Keratinocyte (primary cell): ENCODE data around the gene RNLS. TPM values are rescaled to one million over a fixed set of nuclear protein-coding genes. Genes with fewer than 3 reads are reported as not detected.

Experiments
- DNase-seq: peaks from one replicate; pipeline ENCODE4 v3.0.0-alpha.2; 2011; ENCODE audit warnings: low read depth, missing footprints, low spot score
- FAIRE-seq: peaks from 2 replicates; lab custom pipeline; 2011; peaks lifted over from hg19 to GRCh38; lab: Jason Lieb, UNC
- H2AFZ ChIP-seq: 2 replicates; pipeline ENCODE4 v1.6.0; 2012; ENCODE audit warnings: low read length, control low read depth, inconsistent platforms; ENCODE audit not compliant: control insufficient read depth
- H3K27ac ChIP-seq: 2 replicates; pipeline ENCODE4 v1.5.1; 2011; ENCODE audit warnings: low read length; ENCODE audit not compliant: control insufficient read depth, insufficient read depth
- H3K27me3 ChIP-seq: 3 replicates; pipeline ENCODE4 v1.6.0; 2011; ENCODE audit warnings: low read length; ENCODE audit not compliant: control insufficient read depth, insufficient read depth; ENCODE audit errors: extremely low read depth
- H3K36me3 ChIP-seq, 2 experiments: 2 replicates in 1 of 2; 3 replicates in 1 of 2; pipeline ENCODE4 v1.5.1; 2011; ENCODE audit warnings: low read length in 2 of 2, mild to moderate bottlenecking in 1 of 2; ENCODE audit not compliant: control insufficient read depth in 2 of 2, insufficient read depth in 2 of 2; ENCODE audit errors: extremely low read depth in 1 of 2
- H3K4me1 ChIP-seq: 3 replicates; pipeline ENCODE4 v1.5.1; 2011; ENCODE audit warnings: low read length; ENCODE audit not compliant: control insufficient read depth, insufficient read depth; ENCODE audit errors: extremely low read depth
- H3K4me2 ChIP-seq: 3 replicates; pipeline ENCODE4 v1.6.0; 2011; ENCODE audit warnings: low read depth, low read length; ENCODE audit not compliant: control insufficient read depth, insufficient read depth; ENCODE audit errors: extremely low read depth
- H3K4me3 ChIP-seq, 3 experiments: fragments of 200-600 bp in 1 of 3; sonication (generic) in 1 of 3; 2 replicates in 2 of 3; 3 replicates in 1 of 3; pipeline ENCODE4 v1.5.1; 2011 to 2016; ENCODE audit warnings: low read length in 3 of 3, mild to moderate bottlenecking in 3 of 3, control low read depth in 2 of 3, inconsistent platforms in 1 of 3, low read depth in 1 of 3, mixed read lengths in 1 of 3, mixed run types in 1 of 3, moderate library complexity in 1 of 3; ENCODE audit not compliant: control insufficient read depth in 2 of 3, insufficient read depth in 2 of 3; ENCODE audit errors: extremely low read depth in 1 of 3
- H3K79me2 ChIP-seq: 2 replicates; pipeline ENCODE4 v1.6.0; 2012; ENCODE audit warnings: low read length; ENCODE audit not compliant: control insufficient read depth, insufficient read depth
- H3K9ac ChIP-seq: 3 replicates; pipeline ENCODE4 v1.6.0; 2011; ENCODE audit warnings: low read length; ENCODE audit not compliant: control insufficient read depth, insufficient read depth; ENCODE audit errors: extremely low read depth
- H3K9me1 ChIP-seq: 3 replicates; pipeline ENCODE4 v1.6.0; 2011; ENCODE audit warnings: low read length; ENCODE audit not compliant: control insufficient read depth, insufficient read depth; ENCODE audit errors: extremely low read depth
- H3K9me3 ChIP-seq: 2 replicates; pipeline ENCODE4 v1.5.1; 2012; ENCODE audit warnings: low read depth, low read length; ENCODE audit not compliant: control insufficient read depth
- H4K20me1 ChIP-seq: 3 replicates; pipeline ENCODE4 v1.6.0; 2011; ENCODE audit warnings: low read length; ENCODE audit not compliant: control insufficient read depth, insufficient read depth; ENCODE audit errors: extremely low read depth
- EZH2 ChIP-seq: IDR thresholded peaks from one replicate; pipeline ENCODE4 v1.6.1; 2012; ENCODE audit warnings: inconsistent platforms, mild to moderate bottlenecking, low read length, moderate library complexity
- dilution Hi-C: fragments of 300-500 bp; cut with MboI; formaldehyde crosslinking; loops from one replicate; pipeline ENCODE4 v1.7.0; 2020; ENCODE audit warnings: low sequenced_read_pairs; ENCODE audit not compliant: extremely low pct_ligation_motif_present
- polyA plus RNA-seq, 5 experiments: library from polyadenylated mRNA; depleted of rRNA in 3 of 5; stranded (reverse) in 3 of 5; stranded (forward) in 1 of 5; unstranded in 1 of 5; fragments of >200 nt; gene quantifications; 1 replicate in 1 of 5; 2 replicates in 3 of 5; 3 replicates in 1 of 5; pipeline versions ENCODE4 v1.2.1 to v1.2.3, GENCODE V29; 2011 to 2012; ENCODE audit warnings: missing spikeins in 2 of 5, low read depth in 1 of 5, low replicate concordance in 1 of 5
- TF ChIP-seq, protein P1 (sequence below), 3 experiments: IDR thresholded peaks in 1 of 3; conservative IDR thresholded peaks in 1 of 3; optimal IDR thresholded peaks in 1 of 3; 2 replicates in 2 of 3; 3 replicates in 1 of 3; pipeline versions ENCODE3 to v1.5.1; 2011; ENCODE audit warnings: low read length in 3 of 3, mild to moderate bottlenecking in 3 of 3, moderate library complexity in 2 of 3, control low read depth in 1 of 3, inconsistent platforms in 1 of 3; ENCODE audit not compliant: insufficient read depth in 2 of 3; ENCODE audit errors: extremely low read depth in 1 of 3

The RNLS gene
- polyA plus RNA-seq, 1 donor (not counting 4 experiments of a cell fraction or from before 2014, with no cell fraction given) = 6.8 TPM

DNA sequence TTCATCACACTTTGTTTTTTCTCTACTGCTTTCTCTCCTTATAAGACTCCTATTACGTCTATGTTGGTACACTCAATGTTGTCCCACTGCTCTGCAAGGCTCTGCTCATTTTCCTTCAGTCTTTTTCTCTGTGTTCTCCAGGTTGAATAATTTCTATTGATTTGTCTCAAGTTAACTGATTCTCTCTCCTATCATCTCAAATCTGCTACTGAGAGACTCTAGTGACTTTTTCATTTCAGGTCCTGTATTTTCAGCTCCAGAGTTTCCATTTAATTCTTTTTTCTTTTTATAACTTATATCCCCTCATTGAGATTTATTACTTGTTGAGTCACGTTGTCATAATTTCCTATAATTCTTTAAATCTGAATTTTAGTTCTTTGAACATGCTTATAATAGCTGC is 100.9 kb downstream of the RNLS start:
- Histone ChIP-seq H3K9me3 (no peaks in the 10 kb centered on the region), H3K36me3 (no peaks in the 10 kb centered on the region), H3K4me2 (no peak overlapping the region), H3K9me1 (no peaks in the 10 kb centered on the region), H3K4me1 (peaks cover 16% of the 10 kb centered on the region), H3K79me2 (no peaks in the 10 kb centered on the region), H3K27me3 (no peaks in the 10 kb centered on the region), H2AFZ (no peak overlapping the region), H3K27ac (no peak overlapping the region), H3K4me3 (no peak overlapping the region), H3K9ac (no peak overlapping the region), H4K20me1 (no peaks in the 10 kb centered on the region)
- FAIRE-seq (no peak), DNase-seq (no peak)
- dilution Hi-C loops = no loop called here
- no peak for TF ChIP-seq EZH2
- TF ChIP-seq, protein P1, sequence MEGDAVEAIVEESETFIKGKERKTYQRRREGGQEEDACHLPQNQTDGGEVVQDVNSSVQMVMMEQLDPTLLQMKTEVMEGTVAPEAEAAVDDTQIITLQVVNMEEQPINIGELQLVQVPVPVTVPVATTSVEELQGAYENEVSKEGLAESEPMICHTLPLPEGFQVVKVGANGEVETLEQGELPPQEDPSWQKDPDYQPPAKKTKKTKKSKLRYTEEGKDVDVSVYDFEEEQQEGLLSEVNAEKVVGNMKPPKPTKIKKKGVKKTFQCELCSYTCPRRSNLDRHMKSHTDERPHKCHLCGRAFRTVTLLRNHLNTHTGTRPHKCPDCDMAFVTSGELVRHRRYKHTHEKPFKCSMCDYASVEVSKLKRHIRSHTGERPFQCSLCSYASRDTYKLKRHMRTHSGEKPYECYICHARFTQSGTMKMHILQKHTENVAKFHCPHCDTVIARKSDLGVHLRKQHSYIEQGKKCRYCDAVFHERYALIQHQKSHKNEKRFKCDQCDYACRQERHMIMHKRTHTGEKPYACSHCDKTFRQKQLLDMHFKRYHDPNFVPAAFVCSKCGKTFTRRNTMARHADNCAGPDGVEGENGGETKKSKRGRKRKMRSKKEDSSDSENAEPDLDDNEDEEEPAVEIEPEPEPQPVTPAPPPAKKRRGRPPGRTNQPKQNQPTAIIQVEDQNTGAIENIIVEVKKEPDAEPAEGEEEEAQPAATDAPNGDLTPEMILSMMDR (optimal IDR thresholded peaks at IDR 0.05 in 1 of 3, IDR thresholded peaks at IDR 0.05 in 1 of 3, conservative IDR thresholded peaks at IDR 0.05 in 1 of 3; ENCODE audit: extremely low read depth in 1 of 3, insufficient read depth in 2 of 3, low read length in 3 of 3) = no peak

DNA sequence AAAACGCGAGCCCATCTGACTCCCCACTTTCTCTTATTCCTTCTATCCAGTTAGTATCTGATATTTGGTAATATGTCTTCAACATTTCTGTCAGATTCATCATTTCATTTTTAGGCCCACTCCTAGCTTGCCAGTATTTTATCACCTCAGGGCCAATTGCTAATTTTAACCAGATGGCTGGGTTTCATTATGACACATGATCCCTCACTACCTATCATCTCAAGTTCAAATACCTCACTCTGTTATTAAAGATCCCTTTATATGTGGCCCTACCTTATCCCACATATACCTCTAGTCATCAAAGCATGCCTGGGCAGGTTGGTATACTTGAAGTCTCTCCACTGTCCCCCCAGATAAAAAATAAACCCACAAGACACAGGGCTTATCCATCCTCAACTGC is 104.9 kb downstream of the RNLS start:
- Histone ChIP-seq H2AFZ (peak overlapping the region; percentile 39), H3K4me3 (peak overlapping the region in 1 of 3 experiments; percentile 6), H3K9me1 (no peaks in the 10 kb centered on the region), H3K27me3 (no peaks in the 10 kb centered on the region), H3K36me3 (no peaks in the 10 kb centered on the region), H3K79me2 (no peaks in the 10 kb centered on the region), H3K4me1 (peaks cover 28% of the 10 kb centered on the region), H3K9ac (peak overlapping the region; percentile 6), H3K9me3 (no peaks in the 10 kb centered on the region), H3K27ac (peak overlapping the region; percentile 65), H3K4me2 (peak overlapping the region; percentile 74), H4K20me1 (no peaks in the 10 kb centered on the region)
- no peak for TF ChIP-seq EZH2
- TF ChIP-seq, protein P1 (optimal IDR thresholded peaks at IDR 0.05 in 1 of 3, IDR thresholded peaks at IDR 0.05 in 1 of 3, conservative IDR thresholded peaks at IDR 0.05 in 1 of 3; ENCODE audit: extremely low read depth in 1 of 3, insufficient read depth in 2 of 3, low read length in 3 of 3) = no peak
- FAIRE-seq = peak; percentile 91
- dilution Hi-C loops = no loop called here
- peak; percentile 78 for DNase-seq
